GM23338 (cell line): ENCODE measurements around the gene POLE. TPM values are rescaled to one million over a fixed set of nuclear protein-coding genes. Genes with fewer than 3 reads are reported as not detected.

Source experiments
- ATAC-seq: fragments of 200-7000 bp; cut with Tn5 transposase; 3 replicates; pipeline ENCODE4 v1.9.1; 2020
- DNase-seq: peaks from one replicate; pipeline ENCODE4 v3.0.0-alpha.2; 2015; ENCODE audit warnings: low spot score
- H2AFZ ChIP-seq: fragments of 200-600 bp; sonication (generic); 2 replicates; pipeline ENCODE4 v1.8.0; 2016; ENCODE audit warnings: antibody characterized with exemption, mild to moderate bottlenecking, moderate library complexity
- H3F3A ChIP-seq: fragments of 200-600 bp; sonication (generic); replicated peaks from 2 replicates; pipeline ENCODE4 v1.8.0; 2017; ENCODE audit warnings: antibody characterized with exemption, mixed run types, low read depth
- H3K27ac ChIP-seq: fragments of 200-600 bp; sonication (generic); 2 replicates; pipeline ENCODE4 v1.6.1; 2016; ENCODE audit warnings: low read depth
- H3K27me3 ChIP-seq: fragments of 200-600 bp; sonication (generic); 2 replicates; pipeline ENCODE4 v1.8.0; 2016; ENCODE audit warnings: mild to moderate bottlenecking, mixed run types, moderate library complexity; ENCODE audit not compliant: insufficient read depth
- H3K36me3 ChIP-seq: fragments of 200-600 bp; sonication (generic); 2 replicates; pipeline ENCODE4 v1.8.0; 2016; ENCODE audit warnings: mild to moderate bottlenecking; ENCODE audit not compliant: insufficient read depth
- H3K4me1 ChIP-seq: fragments of 200-600 bp; sonication (generic); 2 replicates; pipeline ENCODE4 v1.8.0; 2016; ENCODE audit warnings: mild to moderate bottlenecking, moderate library complexity; ENCODE audit not compliant: insufficient read depth
- H3K4me2 ChIP-seq: fragments of 200-600 bp; sonication (generic); 2 replicates; pipeline ENCODE4 v1.7.1; 2017; ENCODE audit warnings: mixed run types
- H3K4me3 ChIP-seq: fragments of 200-600 bp; sonication (generic); 2 replicates; pipeline ENCODE4 v1.6.1; 2016; ENCODE audit warnings: mixed run types
- H3K79me2 ChIP-seq: fragments of 200-600 bp; sonication (generic); replicated peaks from 2 replicates; pipeline ENCODE4 v1.8.0; 2017; ENCODE audit warnings: mild to moderate bottlenecking; ENCODE audit not compliant: insufficient read depth
- H3K9me2 ChIP-seq: fragments of 200-600 bp; sonication (generic); 2 replicates; pipeline ENCODE4 v1.8.0; 2017; ENCODE audit not compliant: insufficient read depth
- H4K20me1 ChIP-seq: fragments of 200-600 bp; sonication (generic); replicated peaks from 2 replicates; pipeline ENCODE4 v1.8.0; 2017; ENCODE audit warnings: mild to moderate bottlenecking; ENCODE audit not compliant: insufficient read depth
- H3K27ac Mint-ChIP-seq: 2 replicates; pipeline ENCODE4 v1.8.0; 2020; ENCODE audit warnings: inconsistent platforms, mild to moderate bottlenecking, moderate library complexity, mixed read lengths
- H3K27me3 Mint-ChIP-seq: 3 replicates; pipeline ENCODE4 v1.8.0; 2022; ENCODE audit warnings: low read depth, mild to moderate bottlenecking, moderate library complexity, mixed read lengths, inconsistent platforms; ENCODE audit not compliant: insufficient read depth, poor library complexity
- H3K36me3 Mint-ChIP-seq: 3 replicates; pipeline ENCODE4 v1.8.0; 2021; ENCODE audit warnings: low read depth, mild to moderate bottlenecking, inconsistent platforms, moderate library complexity, mixed read lengths
- H3K4me1 Mint-ChIP-seq: 3 replicates; pipeline ENCODE4 v1.8.0; 2020; ENCODE audit warnings: mild to moderate bottlenecking, inconsistent platforms, mixed read lengths
- H3K4me3 Mint-ChIP-seq: 3 replicates; pipeline ENCODE4 v1.8.0; 2021; ENCODE audit warnings: moderate library complexity, mild to moderate bottlenecking, inconsistent platforms, mixed read lengths
- H3K9me3 Mint-ChIP-seq: 3 replicates; pipeline ENCODE4 v1.8.0; 2020; ENCODE audit warnings: moderate library complexity, mild to moderate bottlenecking, inconsistent platforms, mixed read lengths
- CREB1 ChIP-seq: fragments of 250-450 bp; sonication (Bioruptor Pico); IDR thresholded peaks from 2 replicates; pipeline ENCODE4 v1.5.0; 2020; ENCODE audit warnings: low read depth, mild to moderate bottlenecking, moderate library complexity
- EZH2 ChIP-seq: fragments of 200-600 bp; sonication (generic); IDR thresholded peaks from one replicate; pipeline ENCODE4 v1.8.0; 2017; ENCODE audit warnings: antibody characterized with exemption, mild to moderate bottlenecking, low read depth; ENCODE audit not compliant: unreplicated experiment
- EZH2phosphoT487 ChIP-seq: fragments of 200-600 bp; sonication (generic); IDR thresholded peaks from one replicate; pipeline ENCODE4 v1.8.1; 2018; ENCODE audit warnings: antibody characterized with exemption; ENCODE audit not compliant: unreplicated experiment
- NANOG ChIP-seq: IDR thresholded peaks from 2 replicates; pipeline ENCODE4 v1.6.1; 2016; ENCODE audit warnings: antibody characterized with exemption, borderline replicate concordance
- POLR2AphosphoS5 ChIP-seq: IDR thresholded peaks from 2 replicates; pipeline ENCODE4 v1.6.1; 2016; ENCODE audit warnings: antibody characterized with exemption, low read depth
- REST ChIP-seq: IDR thresholded peaks from one replicate; pipeline ENCODE4 v1.6.1; 2018; ENCODE audit warnings: antibody characterized with exemption; ENCODE audit not compliant: unreplicated experiment
- ZNF114 ChIP-seq: fragments of 250-450 bp; sonication (Bioruptor Pico); IDR thresholded peaks from 2 replicates; pipeline ENCODE4 v1.5.0; 2020; ENCODE audit warnings: mild to moderate bottlenecking, moderate library complexity
- ZNF331 ChIP-seq: fragments of 250-450 bp; sonication (Bioruptor Pico); IDR thresholded peaks from 2 replicates; pipeline ENCODE4 v1.5.0; 2020; ENCODE audit warnings: low read depth, mild to moderate bottlenecking, moderate library complexity
- ZNF462 ChIP-seq: fragments of 250-450 bp; sonication (Bioruptor Pico); IDR thresholded peaks from 2 replicates; pipeline ENCODE4 v1.5.0; 2020; ENCODE audit warnings: mild to moderate bottlenecking, moderate library complexity
- polyA plus RNA-seq: library from polyadenylated mRNA; unstranded; fragments of >200 nt; fragmentation: Nextera tagmentation; extraction: Ambion mirVana; gene quantifications from 2 replicates; pipeline ENCODE4 v1.2.1, GENCODE V29; 2016
- total RNA-seq: library from RNA; depleted of rRNA; stranded (reverse); fragments of >200 nt; shearing (Covaris generic); gene quantifications from 2 replicates; pipeline ENCODE4 v1.2.3, GENCODE V29; 2014

The POLE gene
- total and polyA plus RNA-seq, 2 experiments from 2014 or later: 33.6 to 125 TPM

GRCh38 chr12:132715874-132716273 is 28.7 kb upstream of the POLE start (continued):
- no peak for TF ChIP-seq ZNF462 (CRISPR knock-in tag)
- TF ChIP-seq EZH2: no peak
- no peak for TF ChIP-seq EZH2phosphoT487

- H3K9me3 Mint-ChIP-seq: peaks cover 10% of the 10 kb centered on the region
- Histone ChIP-seq H3K9me2 (no peaks in the 10 kb centered on the region), H3K4me3 (no peak overlapping the region), H2AFZ (no peak overlapping the region), H4K20me1 (peaks cover 24% of the 10 kb centered on the region), H3F3A (peaks cover 19% of the 10 kb centered on the region; the same call in 1 of the 2 replicates), H3K79me2 (peaks cover 40% of the 10 kb centered on the region), H3K27me3 (no peaks in the 10 kb centered on the region), H3K36me3 (peaks cover 4% of the 10 kb centered on the region; the same call in 1 of the 2 replicates), H3K27ac (no peak overlapping the region), H3K4me1 (peaks cover 9% of the 10 kb centered on the region; the same call in 1 of the 2 replicates), H3K4me2 (no peak overlapping the region)
- peaks cover 2% of the 10 kb centered on the region; the same call in 1 of the 3 replicates for H3K4me1 Mint-ChIP-seq
- H3K27ac Mint-ChIP-seq: no peak overlapping the region; the same call in 1 of the 2 replicates
- H3K4me3 Mint-ChIP-seq: no peak overlapping the region
- peaks cover 49% of the 10 kb centered on the region for H3K36me3 Mint-ChIP-seq
- no peak for ATAC-seq
- DNase-seq: no peak
- H3K27me3 Mint-ChIP-seq: peaks cover 15% of the 10 kb centered on the region
- TF ChIP-seq EZH2 (no peak), ZNF331 (no peak), ZNF114 (no peak), NANOG (no peak), POLR2AphosphoS5 (no peak), CREB1 (no peak), REST (no peak)
Measured at GRCh38 chr12:132713123-132713522, 26.0 kb upstream of the POLE start.
